Measurements from ENCODE around the gene MFSD8. TPM values are rescaled to one million over a fixed set of nuclear protein-coding genes. Genes with fewer than 3 reads are reported as not detected.
"Not testable (repeated sequence)": the region's sequence is repeated elsewhere in the genome, so short reads cannot be mapped to it uniquely, and the experiment has no call there.

Gene MFSD8
- total and polyA plus RNA-seq, 4 donors: 6.3 to 21.0 (median 17.6) TPM

DNA sequence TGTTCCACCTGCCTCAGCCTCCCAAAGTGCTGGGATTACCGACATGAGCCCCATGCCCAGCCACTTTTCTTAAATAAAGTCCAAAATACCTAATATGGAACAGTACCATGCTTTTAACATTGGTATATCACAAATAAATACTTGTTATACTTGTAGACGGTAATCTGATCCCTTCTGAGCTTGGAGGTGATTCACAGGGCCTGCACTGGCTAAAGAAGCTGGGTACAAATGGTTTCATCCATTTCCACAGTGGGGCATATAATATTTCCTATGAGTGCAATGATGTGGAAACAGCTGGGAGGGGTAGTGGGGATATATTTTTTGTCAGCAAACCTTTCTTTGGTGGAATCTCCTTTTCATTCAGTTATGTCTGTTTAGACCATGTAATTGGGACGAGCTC lies 48.5 kb downstream of the MFSD8 start:
- Histone ChIP-seq H3K27me3 (ENCODE audit: control insufficient read depth in 4 of 4, insufficient read depth in 4 of 4, low read length in 3 of 4) (no peaks in the 10 kb centered on the region), H3K9ac (ENCODE audit: low read depth in 1 of 2, low read length in 2 of 2) (no peak overlapping the region), H3K4me1 (ENCODE audit: control insufficient read depth in 4 of 4, insufficient read depth in 4 of 4, low read length in 3 of 4) (no peaks in the 10 kb centered on the region), H3K36me3 (ENCODE audit: control insufficient read depth in 4 of 4, insufficient read depth in 3 of 4, low read depth in 1 of 4, low read length in 3 of 4) (peaks cover 7 to 17% (median 14%) of the 10 kb centered on the region in 4 donors), H3K9me3 (ENCODE audit: control insufficient read depth in 4 of 4, low read length in 3 of 4) (no peaks in the 10 kb centered on the region), H3K27ac (ENCODE audit: low read depth in 1 of 2, low read length in 2 of 2) (no peak overlapping the region), H3K4me3 (ENCODE audit: low read depth in 1 of 3, low read length in 3 of 3) (no peak overlapping the region)
- TF ChIP-seq GABPA (IDR thresholded peaks at IDR 0.05 in 1 of 2, conservative IDR thresholded peaks at IDR 0.05 in 1 of 2) (no peak), TAF1 (conservative IDR thresholded peaks at IDR 0.05) (no peak), EGR1 (IDR thresholded peaks at IDR 0.05; ENCODE audit: low read depth in 2 of 2) (no peak), FOXA1 (IDR thresholded peaks at IDR 0.05) (no peak), HNF4G (IDR thresholded peaks at IDR 0.05) (no peak), RAD21 (IDR thresholded peaks at IDR 0.05) (no peak), NR2F2 (IDR thresholded peaks at IDR 0.05) (no peak), FOXA2 (IDR thresholded peaks at IDR 0.05) (no peak)
- TF ChIP-seq, protein P1, sequence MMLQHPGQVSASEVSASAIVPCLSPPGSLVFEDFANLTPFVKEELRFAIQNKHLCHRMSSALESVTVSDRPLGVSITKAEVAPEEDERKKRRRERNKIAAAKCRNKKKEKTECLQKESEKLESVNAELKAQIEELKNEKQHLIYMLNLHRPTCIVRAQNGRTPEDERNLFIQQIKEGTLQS (IDR thresholded peaks at IDR 0.05): no peak
- WGBS: 98% methylated on average over 3 of the region's 3 CpGs
- no peak for DNase-seq (ENCODE audit: low spot score)

DNA sequence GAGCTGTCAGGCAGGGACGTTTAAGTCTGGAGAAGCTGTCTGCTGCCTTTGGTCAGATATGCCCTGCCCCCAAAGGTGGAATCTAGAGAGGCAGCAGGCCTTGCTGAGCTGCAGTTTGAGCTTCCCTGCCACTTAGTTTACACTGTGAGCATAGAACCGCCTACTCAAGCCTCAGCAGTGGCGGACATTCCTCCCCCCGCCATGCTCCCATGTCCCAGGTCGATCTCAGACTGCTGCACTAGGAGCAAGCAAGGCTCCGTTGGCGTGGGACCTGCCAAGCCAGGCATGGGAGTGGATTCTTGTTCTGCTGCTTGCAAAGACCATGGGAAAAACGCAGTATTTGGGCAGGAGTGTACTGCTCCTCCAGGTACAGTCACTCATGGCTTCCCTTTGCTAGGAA lies 59.9 kb downstream of the MFSD8 start:
- H3K4me1 ChIP-seq (ENCODE audit: control insufficient read depth in 4 of 4, insufficient read depth in 4 of 4, low read length in 3 of 4): no peaks in the 10 kb centered on the region
- no peaks in the 10 kb centered on the region for H3K9me3 ChIP-seq (ENCODE audit: control insufficient read depth in 4 of 4, low read length in 3 of 4)
- no peak overlapping the region for H3K9ac ChIP-seq (ENCODE audit: low read depth in 1 of 2, low read length in 2 of 2)
- no peak for TF ChIP-seq JUND (IDR thresholded peaks at IDR 0.05)
- no peak for TF ChIP-seq HNF4G (IDR thresholded peaks at IDR 0.05)
- TF ChIP-seq GABPA (IDR thresholded peaks at IDR 0.05 in 1 of 2, conservative IDR thresholded peaks at IDR 0.05 in 1 of 2): no peak
- TF ChIP-seq, protein P2, sequence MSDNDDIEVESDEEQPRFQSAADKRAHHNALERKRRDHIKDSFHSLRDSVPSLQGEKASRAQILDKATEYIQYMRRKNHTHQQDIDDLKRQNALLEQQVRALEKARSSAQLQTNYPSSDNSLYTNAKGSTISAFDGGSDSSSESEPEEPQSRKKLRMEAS (IDR thresholded peaks at IDR 0.05): no peak
- no peak for TF ChIP-seq FOXA1 (IDR thresholded peaks at IDR 0.05)
- TF ChIP-seq, protein P1 (IDR thresholded peaks at IDR 0.05): no peak
- no peak for TF ChIP-seq EGR1 (IDR thresholded peaks at IDR 0.05; ENCODE audit: low read depth in 2 of 2)
- no peak for TF ChIP-seq RAD21 (IDR thresholded peaks at IDR 0.05)
- TF ChIP-seq, protein P3, sequence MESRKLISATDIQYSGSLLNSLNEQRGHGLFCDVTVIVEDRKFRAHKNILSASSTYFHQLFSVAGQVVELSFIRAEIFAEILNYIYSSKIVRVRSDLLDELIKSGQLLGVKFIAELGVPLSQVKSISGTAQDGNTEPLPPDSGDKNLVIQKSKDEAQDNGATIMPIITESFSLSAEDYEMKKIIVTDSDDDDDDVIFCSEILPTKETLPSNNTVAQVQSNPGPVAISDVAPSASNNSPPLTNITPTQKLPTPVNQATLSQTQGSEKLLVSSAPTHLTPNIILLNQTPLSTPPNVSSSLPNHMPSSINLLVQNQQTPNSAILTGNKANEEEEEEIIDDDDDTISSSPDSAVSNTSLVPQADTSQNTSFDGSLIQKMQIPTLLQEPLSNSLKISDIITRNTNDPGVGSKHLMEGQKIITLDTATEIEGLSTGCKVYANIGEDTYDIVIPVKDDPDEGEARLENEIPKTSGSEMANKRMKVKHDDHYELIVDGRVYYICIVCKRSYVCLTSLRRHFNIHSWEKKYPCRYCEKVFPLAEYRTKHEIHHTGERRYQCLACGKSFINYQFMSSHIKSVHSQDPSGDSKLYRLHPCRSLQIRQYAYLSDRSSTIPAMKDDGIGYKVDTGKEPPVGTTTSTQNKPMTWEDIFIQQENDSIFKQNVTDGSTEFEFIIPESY (IDR thresholded peaks at IDR 0.05): no peak
- TF ChIP-seq RXRA (IDR thresholded peaks at IDR 0.05): no peak
- TF ChIP-seq, protein P4, sequence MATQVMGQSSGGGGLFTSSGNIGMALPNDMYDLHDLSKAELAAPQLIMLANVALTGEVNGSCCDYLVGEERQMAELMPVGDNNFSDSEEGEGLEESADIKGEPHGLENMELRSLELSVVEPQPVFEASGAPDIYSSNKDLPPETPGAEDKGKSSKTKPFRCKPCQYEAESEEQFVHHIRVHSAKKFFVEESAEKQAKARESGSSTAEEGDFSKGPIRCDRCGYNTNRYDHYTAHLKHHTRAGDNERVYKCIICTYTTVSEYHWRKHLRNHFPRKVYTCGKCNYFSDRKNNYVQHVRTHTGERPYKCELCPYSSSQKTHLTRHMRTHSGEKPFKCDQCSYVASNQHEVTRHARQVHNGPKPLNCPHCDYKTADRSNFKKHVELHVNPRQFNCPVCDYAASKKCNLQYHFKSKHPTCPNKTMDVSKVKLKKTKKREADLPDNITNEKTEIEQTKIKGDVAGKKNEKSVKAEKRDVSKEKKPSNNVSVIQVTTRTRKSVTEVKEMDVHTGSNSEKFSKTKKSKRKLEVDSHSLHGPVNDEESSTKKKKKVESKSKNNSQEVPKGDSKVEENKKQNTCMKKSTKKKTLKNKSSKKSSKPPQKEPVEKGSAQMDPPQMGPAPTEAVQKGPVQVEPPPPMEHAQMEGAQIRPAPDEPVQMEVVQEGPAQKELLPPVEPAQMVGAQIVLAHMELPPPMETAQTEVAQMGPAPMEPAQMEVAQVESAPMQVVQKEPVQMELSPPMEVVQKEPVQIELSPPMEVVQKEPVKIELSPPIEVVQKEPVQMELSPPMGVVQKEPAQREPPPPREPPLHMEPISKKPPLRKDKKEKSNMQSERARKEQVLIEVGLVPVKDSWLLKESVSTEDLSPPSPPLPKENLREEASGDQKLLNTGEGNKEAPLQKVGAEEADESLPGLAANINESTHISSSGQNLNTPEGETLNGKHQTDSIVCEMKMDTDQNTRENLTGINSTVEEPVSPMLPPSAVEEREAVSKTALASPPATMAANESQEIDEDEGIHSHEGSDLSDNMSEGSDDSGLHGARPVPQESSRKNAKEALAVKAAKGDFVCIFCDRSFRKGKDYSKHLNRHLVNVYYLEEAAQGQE (IDR thresholded peaks at IDR 0.05): no peak
- no peak for TF ChIP-seq NR2F2 (IDR thresholded peaks at IDR 0.05)
- no peak for TF ChIP-seq FOXA2 (IDR thresholded peaks at IDR 0.05)
- no peaks in the 10 kb centered on the region for H3K36me3 ChIP-seq (ENCODE audit: control insufficient read depth in 4 of 4, insufficient read depth in 3 of 4, low read depth in 1 of 4, low read length in 3 of 4)
- 87% methylated on average over 8 of the region's 8 CpGs for WGBS
- DNase-seq (ENCODE audit: low spot score): no peak
- H3K27me3 ChIP-seq (ENCODE audit: control insufficient read depth in 4 of 4, insufficient read depth in 4 of 4, low read length in 3 of 4): no peaks in the 10 kb centered on the region
- H3K4me3 ChIP-seq (ENCODE audit: low read depth in 1 of 3, low read length in 3 of 3): no peak overlapping the region
- no peak overlapping the region for H3K27ac ChIP-seq (ENCODE audit: low read depth in 1 of 2, low read length in 2 of 2)

DNA sequence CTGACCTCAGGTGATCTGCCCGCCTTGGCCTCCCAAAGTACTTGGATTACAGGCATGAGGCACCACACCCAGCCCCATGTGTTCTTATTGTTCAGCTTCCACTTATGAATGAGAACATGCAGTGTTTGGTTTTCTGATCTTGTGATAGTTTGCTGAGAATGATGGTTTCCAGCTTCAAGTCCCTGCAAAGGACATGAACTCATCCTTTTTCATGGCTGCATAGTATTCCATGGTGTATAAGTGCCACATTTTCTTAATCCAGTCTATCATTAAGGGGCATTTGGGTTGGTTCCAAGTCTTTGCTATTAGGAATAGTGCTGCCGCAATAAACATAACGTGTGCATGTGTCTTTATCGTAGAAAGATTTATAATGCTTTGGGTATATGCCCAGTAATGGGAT lies 65.3 kb downstream of the MFSD8 start:
- H3K27ac ChIP-seq (ENCODE audit: low read depth in 1 of 2, low read length in 2 of 2); DNase-seq (ENCODE audit: low spot score); H3K36me3 ChIP-seq (ENCODE audit: control insufficient read depth in 4 of 4, insufficient read depth in 3 of 4, low read depth in 1 of 4, low read length in 3 of 4); H3K27me3 ChIP-seq (ENCODE audit: control insufficient read depth in 4 of 4, insufficient read depth in 4 of 4, low read length in 3 of 4); H3K4me3 ChIP-seq (ENCODE audit: low read depth in 1 of 3, low read length in 3 of 3); H3K9ac ChIP-seq (ENCODE audit: low read depth in 1 of 2, low read length in 2 of 2); H3K9me3 ChIP-seq (ENCODE audit: control insufficient read depth in 4 of 4, low read length in 3 of 4); H3K4me1 ChIP-seq (ENCODE audit: control insufficient read depth in 4 of 4, insufficient read depth in 4 of 4, low read length in 3 of 4): not testable (repeated sequence)
- WGBS: 99% methylated on average over 4 of the region's 4 CpGs

Measured in liver (tissue), 9 donors.